ENCODE results near the gene AGRP. TPM values are rescaled to one million over a fixed set of nuclear protein-coding genes. Genes with fewer than 3 reads are reported as not detected.
A peak's percentile ranks its signal among the peaks of the same experiment; 100 is the strongest.

AGRP gene
- total RNA-seq, 2 experiments from 2014 or later: not detected

DNA sequence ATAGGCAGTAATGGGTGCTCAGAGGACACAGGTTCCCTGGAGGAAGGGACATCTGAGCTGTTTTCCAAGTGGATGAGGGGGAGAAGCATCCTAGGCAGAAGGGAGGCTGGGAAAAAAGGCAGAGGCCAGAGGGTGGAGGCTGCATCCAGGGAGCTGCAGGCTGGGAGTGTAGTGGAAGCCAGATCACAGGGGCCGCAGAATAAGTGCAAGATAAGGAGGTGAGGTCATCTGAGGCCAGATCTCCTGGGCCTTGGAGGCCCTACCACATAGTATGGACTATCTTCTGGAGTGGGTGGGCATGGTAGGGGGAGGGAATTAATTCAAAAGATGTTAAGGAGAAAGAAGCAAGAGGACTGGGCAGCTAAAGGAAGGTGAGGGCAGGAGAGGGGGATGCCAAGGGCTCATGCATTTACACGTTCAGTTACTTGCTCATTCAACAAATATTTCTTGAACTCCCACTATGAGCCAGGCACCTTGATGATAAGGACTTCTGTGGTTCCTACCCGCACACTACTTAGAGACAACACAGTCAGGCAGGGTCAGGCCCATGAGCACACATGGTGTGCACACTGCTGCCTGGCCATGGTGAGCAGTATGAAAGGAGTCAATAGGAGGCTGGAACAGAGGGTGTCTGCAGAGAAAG, 42.9 kb upstream of the AGRP start:
- DNase-seq: peak in 1 of 14 experiments; percentile 9
- Histone ChIP-seq H3K27me3 (ENCODE audit: control insufficient read depth in 1 of 2, insufficient read depth in 2 of 2, low read length in 2 of 2) (peaks cover 19 to 23% of the 10 kb centered on the region in 2 experiments), H3K36me3 (ENCODE audit: insufficient read depth, low read length) (no peaks in the 10 kb centered on the region), H3K4me1 (ENCODE audit: insufficient read depth, low read length) (peaks cover 36% of the 10 kb centered on the region), H3K4me3 (ENCODE audit: low read length) (no peak overlapping the region), H3K27ac (ENCODE audit: low read depth in 1 of 2, low read length in 2 of 2) (no peak overlapping the region), H3K9me3 (ENCODE audit: control insufficient read depth in 1 of 2, insufficient read depth in 1 of 2, low read length in 2 of 2) (no peaks in the 10 kb centered on the region)
- TF ChIP-seq, protein P1, sequence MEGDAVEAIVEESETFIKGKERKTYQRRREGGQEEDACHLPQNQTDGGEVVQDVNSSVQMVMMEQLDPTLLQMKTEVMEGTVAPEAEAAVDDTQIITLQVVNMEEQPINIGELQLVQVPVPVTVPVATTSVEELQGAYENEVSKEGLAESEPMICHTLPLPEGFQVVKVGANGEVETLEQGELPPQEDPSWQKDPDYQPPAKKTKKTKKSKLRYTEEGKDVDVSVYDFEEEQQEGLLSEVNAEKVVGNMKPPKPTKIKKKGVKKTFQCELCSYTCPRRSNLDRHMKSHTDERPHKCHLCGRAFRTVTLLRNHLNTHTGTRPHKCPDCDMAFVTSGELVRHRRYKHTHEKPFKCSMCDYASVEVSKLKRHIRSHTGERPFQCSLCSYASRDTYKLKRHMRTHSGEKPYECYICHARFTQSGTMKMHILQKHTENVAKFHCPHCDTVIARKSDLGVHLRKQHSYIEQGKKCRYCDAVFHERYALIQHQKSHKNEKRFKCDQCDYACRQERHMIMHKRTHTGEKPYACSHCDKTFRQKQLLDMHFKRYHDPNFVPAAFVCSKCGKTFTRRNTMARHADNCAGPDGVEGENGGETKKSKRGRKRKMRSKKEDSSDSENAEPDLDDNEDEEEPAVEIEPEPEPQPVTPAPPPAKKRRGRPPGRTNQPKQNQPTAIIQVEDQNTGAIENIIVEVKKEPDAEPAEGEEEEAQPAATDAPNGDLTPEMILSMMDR (IDR thresholded peaks at IDR 0.05): no peak
- Mint-ChIP-seq H3K27me3 (peaks cover 15% of the 10 kb centered on the region), H3K36me3 (ENCODE audit: low read depth) (no peaks in the 10 kb centered on the region), H3K4me3 (peak overlapping the region; percentile 67), H3K9me3 (no peaks in the 10 kb centered on the region), H3K4me1 (ENCODE audit: low read depth) (peaks cover 22% of the 10 kb centered on the region), H3K27ac (no peak overlapping the region)
- intact Hi-C loops (cut with DNase I, micrococcal nuclease): no loop called here
- no peak for ATAC-seq (ENCODE audit: poor library complexity)
- ChIA-PET POLR2A (interaction anchor here (1.7 kb wide), 1 partner anchor 10 kb away, joined by 8 read pairs; no protein-coding TSS in a partner anchor), CTCF (interaction anchor here (1.0 to 1.8 kb wide), 2 partner anchors 11 to 12 kb away, joined by 3 to 5 read pairs; no protein-coding TSS in a partner anchor)

DNA sequence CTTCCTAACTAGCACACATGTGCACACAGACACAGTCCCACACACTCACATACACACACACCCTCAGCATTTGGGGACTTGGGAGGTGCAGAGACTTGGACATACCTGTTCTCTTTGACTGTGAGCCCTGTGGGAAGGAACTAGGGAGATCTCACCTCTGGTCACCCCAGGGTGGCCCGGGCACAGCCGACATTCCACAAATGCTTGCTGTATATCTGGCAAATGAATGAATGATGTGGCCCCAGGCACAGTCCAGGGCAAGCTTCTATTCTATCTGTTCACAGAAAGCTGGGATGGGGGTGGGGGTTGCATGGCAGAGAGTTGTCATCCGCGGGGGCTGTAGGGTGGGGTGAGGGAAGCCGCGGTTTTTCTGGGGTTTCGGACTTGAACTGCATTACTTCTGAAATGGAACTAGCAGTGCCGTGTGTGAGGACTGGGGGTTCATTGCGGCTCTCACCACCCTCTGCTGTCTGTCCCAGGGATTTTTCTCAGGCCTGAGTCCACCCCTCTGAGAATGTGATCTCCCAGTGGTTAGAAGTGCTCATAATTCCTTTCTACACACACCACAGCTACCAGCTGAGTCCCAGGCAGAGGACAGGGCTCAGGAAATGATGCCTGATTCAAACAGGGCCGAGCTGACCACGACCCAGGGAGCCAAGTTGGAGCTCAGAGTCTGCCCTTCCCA, 42.0 kb upstream of the AGRP start:
- ChIA-PET POLR2A (interaction anchor here (1.7 kb wide), 1 partner anchor 11 kb away, joined by 8 read pairs; no protein-coding TSS in a partner anchor), CTCF (interaction anchor here (1.0 to 1.8 kb wide), 2 partner anchors 11 kb away, joined by 3 to 5 read pairs; no protein-coding TSS in a partner anchor)
- Histone ChIP-seq H3K27ac (ENCODE audit: low read depth in 1 of 2, low read length in 2 of 2) (no peak overlapping the region), H3K4me3 (ENCODE audit: low read length) (no peak overlapping the region), H3K4me1 (ENCODE audit: insufficient read depth, low read length) (peaks cover 32% of the 10 kb centered on the region), H3K36me3 (ENCODE audit: insufficient read depth, low read length) (no peaks in the 10 kb centered on the region), H3K27me3 (ENCODE audit: control insufficient read depth in 1 of 2, insufficient read depth in 2 of 2, low read length in 2 of 2) (peaks cover 10 to 13% of the 10 kb centered on the region in 2 experiments), H3K9me3 (ENCODE audit: control insufficient read depth in 1 of 2, insufficient read depth in 1 of 2, low read length in 2 of 2) (no peaks in the 10 kb centered on the region)
- H3K9me3 Mint-ChIP-seq: no peaks in the 10 kb centered on the region
- H3K27me3 Mint-ChIP-seq: peaks cover 6% of the 10 kb centered on the region
- H3K4me1 Mint-ChIP-seq (ENCODE audit: low read depth): peaks cover 19% of the 10 kb centered on the region
- ATAC-seq (ENCODE audit: poor library complexity) (no peak), DNase-seq (peak in 1 of 14 experiments; percentile 13)
- no peak overlapping the region for H3K4me3 Mint-ChIP-seq
- intact Hi-C loops (cut with DNase I, micrococcal nuclease): no loop called here
- H3K36me3 Mint-ChIP-seq (ENCODE audit: low read depth): no peaks in the 10 kb centered on the region
- TF ChIP-seq, protein P1 (IDR thresholded peaks at IDR 0.05): no peak
- no peak overlapping the region for H3K27ac Mint-ChIP-seq

DNA sequence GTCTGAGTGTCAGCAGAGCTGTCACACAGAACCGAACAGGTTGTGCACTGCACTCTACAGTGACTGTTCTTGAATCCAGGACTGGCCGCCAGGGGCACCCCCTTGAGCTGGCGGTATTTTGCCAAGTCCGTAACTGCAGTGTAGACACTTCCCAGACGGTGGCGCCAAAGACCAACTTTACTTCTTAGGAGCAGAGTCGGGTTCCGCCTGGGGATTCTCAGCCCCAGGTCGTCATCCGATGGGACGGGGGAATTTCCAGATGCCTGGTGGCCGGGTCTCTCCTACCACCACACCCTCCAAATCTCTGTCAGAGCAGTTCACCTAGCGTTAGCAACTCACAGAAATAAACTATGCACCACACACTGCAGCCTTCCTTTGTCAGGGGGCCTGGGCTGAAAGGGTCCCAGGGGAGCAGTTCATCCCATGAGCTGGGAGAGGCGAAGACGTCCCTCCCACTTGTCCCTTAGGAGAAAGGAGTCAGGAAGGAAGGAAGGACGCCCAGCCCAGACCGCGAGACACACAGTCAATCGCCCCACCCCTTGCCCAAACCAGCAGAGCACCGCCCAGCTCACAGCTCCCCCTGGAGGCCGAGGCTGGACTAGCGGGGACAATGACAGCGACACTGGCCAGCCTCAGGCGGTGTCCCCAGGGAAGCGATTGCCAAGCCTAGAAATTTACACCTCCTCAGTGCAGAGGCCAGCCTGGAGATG, 37.9 kb upstream of the AGRP start:
- Histone ChIP-seq H3K36me3 (ENCODE audit: insufficient read depth, low read length) (no peaks in the 10 kb centered on the region), H3K4me1 (ENCODE audit: insufficient read depth, low read length) (peaks cover 22% of the 10 kb centered on the region), H3K27me3 (ENCODE audit: control insufficient read depth in 1 of 2, insufficient read depth in 2 of 2, low read length in 2 of 2) (no peaks in the 10 kb centered on the region), H3K4me3 (ENCODE audit: low read length) (peak overlapping the region; percentile 67), H3K27ac (ENCODE audit: low read depth in 1 of 2, low read length in 2 of 2) (peak overlapping the region; percentile 96 to 99), H3K9me3 (ENCODE audit: control insufficient read depth in 1 of 2, insufficient read depth in 1 of 2, low read length in 2 of 2) (no peaks in the 10 kb centered on the region)
- Mint-ChIP-seq H3K27me3 (no peaks in the 10 kb centered on the region), H3K27ac (peak overlapping the region; percentile 90), H3K4me3 (peak overlapping the region; percentile 87), H3K9me3 (no peaks in the 10 kb centered on the region), H3K4me1 (ENCODE audit: low read depth) (peaks cover 15% of the 10 kb centered on the region), H3K36me3 (ENCODE audit: low read depth) (no peaks in the 10 kb centered on the region)
- intact Hi-C loops (cut with DNase I, micrococcal nuclease): loop anchor here (1.0 to 5.0 kb wide), 11 partner anchors 26 to 706 kb away; partner anchors contain the start of genes CTCF (in 2 of the 2), AGRP (in 1 of the 2), ATP6V0D1 (in 1 of the 2) and CARMIL2 (in 1 of the 2)
- ChIA-PET POLR2A (interaction anchor here (0.6 to 2.2 kb wide), 19 partner anchors 9 to 414 kb away, joined by 3 to 24 read pairs (median 4); partner anchors contain the start of genes ACD, ATP6V0D1, C16orf86 and CARMIL2), CTCF (interaction anchor here (0.5 to 4.4 kb wide), 64 partner anchors 8 to 1833 kb away, joined by 3 to 101 read pairs (median 5); partner anchors contain the start of genes ACD, ATP6V0D1, C16orf86 and CARMIL2)
- TF ChIP-seq, protein P1 (IDR thresholded peaks at IDR 0.05): peak; percentile 92
- DNase-seq: peak; percentile 93 to 99 (median 97)
- ATAC-seq (ENCODE audit: poor library complexity): peak; percentile 90

Measured in CD4-positive, alpha-beta T cell (primary cell).